WI38 (cell line): ENCODE data around the gene PEX7.
A peak's percentile ranks its signal among the peaks of the same experiment; 100 is the strongest.
"Not testable (repeated sequence)": the region's sequence is repeated elsewhere in the genome, so short reads cannot be mapped to it uniquely, and the experiment has no call there.

Experiments
- H3K4me3 ChIP-seq: 2 replicates; pipeline ENCODE4 v1.5.1; 2011; ENCODE audit warnings: low read depth, mild to moderate bottlenecking, control low read depth, low read length
- CTCF ChIP-seq: IDR thresholded peaks from 2 replicates; pipeline ENCODE4 v1.5.1; 2012; ENCODE audit warnings: low read depth, mild to moderate bottlenecking, control low read depth, low read length

Gene PEX7

DNA sequence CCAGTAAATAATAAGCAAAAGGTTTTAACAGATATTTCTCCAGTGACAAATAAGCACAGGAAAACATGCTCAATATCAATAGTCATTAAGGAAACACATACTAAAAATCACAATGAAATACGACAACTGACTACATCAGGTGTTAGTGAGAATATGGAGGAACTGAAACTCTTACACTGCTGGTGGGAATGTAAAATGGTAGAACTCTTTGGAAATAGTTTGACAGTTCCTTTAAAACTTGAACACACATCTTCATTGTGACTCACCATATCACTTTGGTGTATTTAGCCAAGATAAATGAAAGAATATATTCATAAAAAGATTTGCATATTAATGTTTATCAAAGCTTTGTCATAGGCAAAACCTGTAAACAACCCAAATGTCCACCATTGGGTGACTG is 18.8 kb upstream of the PEX7 start:
- no peak overlapping the region for H3K4me3 ChIP-seq
- no peak for TF ChIP-seq CTCF

DNA sequence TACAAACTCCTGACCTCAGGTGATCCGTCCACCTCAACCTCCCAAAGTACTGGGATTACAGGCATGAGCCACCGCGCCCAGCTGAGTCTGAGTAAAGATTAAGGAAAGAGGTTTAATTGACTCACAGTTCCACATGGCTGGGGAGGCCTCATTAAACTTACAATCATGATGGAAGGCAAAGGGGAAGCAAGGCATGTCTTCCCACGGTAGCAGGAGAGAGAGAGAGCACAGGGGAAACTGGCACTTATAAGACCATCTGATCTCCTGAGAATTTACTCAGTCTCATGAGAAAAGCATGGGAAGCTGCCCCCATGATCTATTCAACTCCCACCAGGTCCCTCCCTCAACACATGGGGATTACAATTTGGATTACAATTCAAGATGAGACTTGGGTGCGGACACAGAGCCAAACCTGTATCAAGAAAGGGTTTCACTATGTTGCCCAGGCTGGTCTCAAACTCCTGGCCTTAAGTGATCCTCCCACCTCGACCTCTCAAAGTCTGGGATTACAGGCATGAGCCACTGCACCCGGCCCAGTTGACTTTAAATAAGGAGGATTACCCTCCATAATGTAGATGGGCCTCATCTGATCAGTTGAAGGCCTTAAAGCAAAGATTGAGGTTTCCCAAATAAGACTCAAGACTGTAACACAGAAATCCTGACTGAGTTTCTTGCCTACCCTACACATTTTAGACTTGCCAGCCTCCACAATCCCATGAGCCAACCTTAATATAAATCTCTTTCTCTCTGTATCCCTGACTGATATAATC is 13.1 kb upstream of the PEX7 start:
- no peak for TF ChIP-seq CTCF
- H3K4me3 ChIP-seq: no peak overlapping the region

GRCh38 chr6:136811272-136811671 is 11.1 kb upstream of the PEX7 start:
- no peak for TF ChIP-seq CTCF
- no peak overlapping the region for H3K4me3 ChIP-seq

DNA sequence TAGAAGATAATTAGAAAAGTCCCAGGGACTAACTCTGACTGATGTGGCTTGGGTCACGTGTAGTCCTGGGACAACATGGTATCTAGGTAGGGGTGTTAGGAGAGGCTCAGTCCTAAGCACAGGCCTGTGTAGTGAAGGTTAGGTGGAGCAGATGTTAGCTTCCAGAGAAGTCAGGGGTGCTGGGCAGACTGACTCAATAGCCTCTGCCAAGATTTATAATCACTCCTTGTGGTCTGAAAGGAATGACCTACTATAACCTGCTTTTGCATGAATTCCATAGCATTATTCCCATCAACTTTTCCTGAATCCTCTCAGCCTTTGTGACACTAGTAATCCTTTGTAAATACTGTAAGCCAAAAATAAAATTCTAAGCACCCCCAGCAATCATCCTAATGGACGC is 10.2 kb upstream of the PEX7 start:
- no peak overlapping the region for H3K4me3 ChIP-seq
- no peak for TF ChIP-seq CTCF

- not testable (repeated sequence) for H3K4me3 ChIP-seq
Observed at GRCh38 chr6:136815608-136816007, 6.8 kb upstream of the PEX7 start.

DNA sequence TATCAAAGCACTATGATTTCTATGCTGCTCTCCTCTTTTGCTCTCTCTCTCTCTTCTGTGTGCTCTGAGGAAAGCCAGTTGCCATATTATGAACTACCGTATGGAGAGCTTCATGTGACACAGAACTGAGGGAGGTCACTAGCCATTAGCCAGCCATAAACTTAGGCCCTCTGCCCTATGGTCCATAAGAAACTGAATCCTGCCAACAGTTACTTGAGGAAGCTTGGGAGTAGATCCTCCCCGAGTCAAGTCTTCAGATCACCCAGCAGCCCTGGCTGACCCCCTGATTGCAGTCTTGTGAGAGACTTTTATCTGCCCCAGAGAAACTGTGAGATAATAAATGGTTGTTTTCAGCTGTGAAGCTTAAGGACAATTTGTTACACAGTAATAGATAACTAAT is 5.7 kb upstream of the PEX7 start:
- H3K4me3 ChIP-seq: no peak overlapping the region
- TF ChIP-seq CTCF: no peak

- TF ChIP-seq CTCF: no peak
- H3K4me3 ChIP-seq: no peak overlapping the region
Observed at GRCh38 chr6:136820561-136820960, 1.8 kb upstream of the PEX7 start.

DNA sequence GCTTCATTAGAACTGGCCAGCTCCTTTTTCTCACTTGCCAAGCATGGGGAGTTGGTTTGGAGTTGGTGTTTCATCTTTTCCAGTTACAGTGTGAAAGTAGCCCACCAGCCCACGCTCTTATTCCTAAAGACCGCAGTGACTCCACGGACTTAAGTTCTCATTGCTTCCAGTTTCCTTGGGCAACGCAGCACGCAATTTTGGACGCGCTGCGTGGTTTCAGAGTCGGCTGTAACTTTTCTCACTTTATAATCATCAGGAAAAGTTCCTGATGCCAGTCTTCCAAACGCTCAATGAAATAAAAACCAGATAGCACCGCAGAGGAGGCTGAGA is 381 bp upstream of the PEX7 start:
- H3K4me3 ChIP-seq: peak overlapping the region; percentile 57
- no peak for TF ChIP-seq CTCF
